HFFc6 (cell line): ENCODE results near the gene PLEKHD1. TPM values are rescaled to one million over a fixed set of nuclear protein-coding genes. Genes with fewer than 3 reads are reported as not detected.

ENCODE experiments used
- DNase-seq: peaks from one replicate; pipeline ENCODE4 v3.0.0-alpha.2; 2018
- H3K27ac Mint-ChIP-seq: 2 replicates; pipeline ENCODE4 v1.8.0; 2020; ENCODE audit warnings: mild to moderate bottlenecking, mixed read lengths
- H3K27me3 Mint-ChIP-seq: 2 replicates; pipeline ENCODE4 v1.8.0; 2021; ENCODE audit warnings: mild to moderate bottlenecking, moderate library complexity, mixed read lengths; ENCODE audit not compliant: insufficient read depth
- H3K36me3 Mint-ChIP-seq: 2 replicates; pipeline ENCODE4 v1.8.0; 2021; ENCODE audit warnings: low read depth, mixed read lengths
- H3K4me1 Mint-ChIP-seq: 2 replicates; pipeline ENCODE4 v1.8.0; 2020; ENCODE audit warnings: low read depth, mixed read lengths
- H3K4me3 Mint-ChIP-seq: 2 replicates; pipeline ENCODE4 v1.8.0; 2020; ENCODE audit warnings: mild to moderate bottlenecking, moderate library complexity, mixed read lengths
- H3K9me3 Mint-ChIP-seq: 2 replicates; pipeline ENCODE4 v1.8.0; 2020; ENCODE audit warnings: mild to moderate bottlenecking, mixed read lengths
- total RNA-seq, 6 experiments: library from RNA; stranded (reverse); fragmentation: NEBNext Ultra II Directional; extraction: Animal tissue kit (Norgen Biotek cat#: 25700); gene quantifications; 2 replicates in 1 of 6; 3 replicates in 5 of 6; pipeline ENCODE4 v1.2.3, GENCODE V29; 2021
- TF ChIP-seq, protein P1 (sequence below): fragments of 200-600 bp; sonication (generic); IDR thresholded peaks from 2 replicates; pipeline ENCODE4 v1.5.0; 2021; ENCODE audit warnings: antibody characterized with exemption, mild to moderate bottlenecking

PLEKHD1 gene
- total RNA-seq, 6 experiments from 2014 or later = 0.06 TPM; not detected in 5

DNA sequence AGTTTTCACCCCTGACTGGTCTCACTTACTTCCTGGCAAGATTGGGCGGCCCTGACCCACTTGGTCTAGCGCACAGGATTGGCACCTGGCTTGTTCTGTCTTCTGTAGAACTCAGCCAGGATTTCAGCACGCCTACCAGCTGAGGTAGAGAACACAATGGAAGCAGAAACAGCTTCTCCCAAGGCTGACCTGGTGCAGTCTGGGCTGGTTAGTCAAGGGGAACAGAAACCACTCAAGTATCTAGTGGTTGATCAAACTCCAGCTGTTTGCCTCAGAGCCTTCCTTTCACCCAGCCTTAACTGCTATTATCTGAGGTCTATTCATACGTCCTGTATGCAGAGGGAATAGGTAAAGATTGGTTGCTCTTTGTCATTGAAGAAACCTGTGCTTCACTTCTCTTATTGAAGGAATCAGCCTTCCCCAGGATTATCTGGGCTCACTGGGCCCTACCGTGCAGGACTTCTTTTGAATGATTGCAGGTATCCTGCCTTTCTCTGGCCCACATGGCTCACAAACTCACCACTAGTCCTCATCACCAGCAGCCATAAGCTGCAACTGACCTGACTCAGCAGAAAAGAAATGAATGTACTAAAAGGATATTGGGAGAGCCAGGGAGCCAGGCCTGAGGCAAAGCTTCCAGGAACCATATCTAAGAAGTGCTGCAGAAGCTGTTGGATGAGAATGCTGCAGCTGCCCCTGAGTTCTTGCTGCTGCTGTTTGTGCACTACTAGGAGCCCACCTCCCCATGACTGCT, 2.5 kb upstream of the PLEKHD1 start:
- H3K36me3 Mint-ChIP-seq = no peaks in the 10 kb centered on the region
- H3K27ac Mint-ChIP-seq = no peak overlapping the region
- TF ChIP-seq, protein P1, sequence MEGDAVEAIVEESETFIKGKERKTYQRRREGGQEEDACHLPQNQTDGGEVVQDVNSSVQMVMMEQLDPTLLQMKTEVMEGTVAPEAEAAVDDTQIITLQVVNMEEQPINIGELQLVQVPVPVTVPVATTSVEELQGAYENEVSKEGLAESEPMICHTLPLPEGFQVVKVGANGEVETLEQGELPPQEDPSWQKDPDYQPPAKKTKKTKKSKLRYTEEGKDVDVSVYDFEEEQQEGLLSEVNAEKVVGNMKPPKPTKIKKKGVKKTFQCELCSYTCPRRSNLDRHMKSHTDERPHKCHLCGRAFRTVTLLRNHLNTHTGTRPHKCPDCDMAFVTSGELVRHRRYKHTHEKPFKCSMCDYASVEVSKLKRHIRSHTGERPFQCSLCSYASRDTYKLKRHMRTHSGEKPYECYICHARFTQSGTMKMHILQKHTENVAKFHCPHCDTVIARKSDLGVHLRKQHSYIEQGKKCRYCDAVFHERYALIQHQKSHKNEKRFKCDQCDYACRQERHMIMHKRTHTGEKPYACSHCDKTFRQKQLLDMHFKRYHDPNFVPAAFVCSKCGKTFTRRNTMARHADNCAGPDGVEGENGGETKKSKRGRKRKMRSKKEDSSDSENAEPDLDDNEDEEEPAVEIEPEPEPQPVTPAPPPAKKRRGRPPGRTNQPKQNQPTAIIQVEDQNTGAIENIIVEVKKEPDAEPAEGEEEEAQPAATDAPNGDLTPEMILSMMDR = no peak
- H3K27me3 Mint-ChIP-seq = peaks cover 43% of the 10 kb centered on the region
- no peaks in the 10 kb centered on the region for H3K9me3 Mint-ChIP-seq
- no peak overlapping the region for H3K4me3 Mint-ChIP-seq
- no peaks in the 10 kb centered on the region for H3K4me1 Mint-ChIP-seq
- no peak for DNase-seq

DNA sequence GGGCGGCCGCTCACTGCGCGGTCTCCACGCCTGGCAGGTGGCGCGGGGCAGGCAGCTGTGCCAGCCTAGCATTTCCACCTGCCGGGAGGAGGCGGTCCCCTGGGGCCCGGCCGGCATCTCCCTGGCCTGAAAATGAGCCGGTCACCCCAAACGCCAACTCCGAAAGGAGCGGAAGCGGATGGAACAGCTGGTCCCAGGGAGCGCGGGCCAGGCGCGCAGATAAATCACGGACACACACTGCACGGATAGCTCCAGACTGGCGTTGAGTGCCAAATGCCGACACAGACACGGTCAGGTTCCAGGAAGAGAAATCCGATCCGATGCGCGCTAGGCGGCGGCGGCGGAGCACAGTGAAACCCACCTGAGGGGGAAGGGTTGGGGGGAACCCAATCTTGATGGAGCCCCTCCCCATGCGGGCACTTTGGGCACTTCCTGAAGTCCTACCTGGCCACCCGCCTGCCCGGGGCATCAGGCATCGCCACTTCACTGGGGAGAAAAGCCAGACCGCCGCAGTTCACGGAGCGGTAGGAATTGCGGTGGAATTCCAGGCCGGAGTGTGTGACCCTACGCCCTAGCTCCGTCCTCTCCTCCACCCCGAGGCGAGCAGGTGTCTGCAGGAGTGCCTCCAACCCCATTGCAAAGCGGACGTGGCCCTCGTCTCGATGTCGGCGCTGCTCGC, 624 bp upstream of the PLEKHD1 start:
- H3K36me3 Mint-ChIP-seq = no peaks in the 10 kb centered on the region
- no peak overlapping the region for H3K4me3 Mint-ChIP-seq
- H3K27me3 Mint-ChIP-seq = peaks cover 49% of the 10 kb centered on the region
- no peak overlapping the region for H3K27ac Mint-ChIP-seq
- no peaks in the 10 kb centered on the region for H3K9me3 Mint-ChIP-seq
- no peaks in the 10 kb centered on the region for H3K4me1 Mint-ChIP-seq
- DNase-seq = no peak
- TF ChIP-seq, protein P1 = no peak

DNA sequence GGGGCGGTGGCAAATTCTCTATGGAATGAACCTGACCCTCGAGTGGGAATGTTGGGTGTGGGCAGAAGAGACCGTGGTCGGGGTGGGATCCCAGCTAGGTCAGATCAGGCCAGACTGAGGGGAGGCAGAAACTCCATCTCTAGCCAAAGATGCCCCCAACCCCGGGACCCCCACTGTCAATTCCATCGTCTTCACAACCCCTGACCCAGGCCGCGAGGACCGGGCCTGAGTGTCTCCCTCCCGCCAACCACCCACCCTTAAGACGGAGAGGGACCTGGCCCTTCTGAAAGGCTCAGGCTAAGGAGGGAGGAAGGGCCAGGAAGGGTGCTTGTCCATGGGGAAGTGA, 760 bp downstream of the PLEKHD1 start:
- DNase-seq = no peak
- Mint-ChIP-seq H3K9me3 (no peaks in the 10 kb centered on the region), H3K27ac (no peak overlapping the region), H3K4me3 (no peak overlapping the region), H3K4me1 (no peaks in the 10 kb centered on the region), H3K36me3 (no peaks in the 10 kb centered on the region), H3K27me3 (peaks cover 55% of the 10 kb centered on the region)
- TF ChIP-seq, protein P1 = no peak

DNA sequence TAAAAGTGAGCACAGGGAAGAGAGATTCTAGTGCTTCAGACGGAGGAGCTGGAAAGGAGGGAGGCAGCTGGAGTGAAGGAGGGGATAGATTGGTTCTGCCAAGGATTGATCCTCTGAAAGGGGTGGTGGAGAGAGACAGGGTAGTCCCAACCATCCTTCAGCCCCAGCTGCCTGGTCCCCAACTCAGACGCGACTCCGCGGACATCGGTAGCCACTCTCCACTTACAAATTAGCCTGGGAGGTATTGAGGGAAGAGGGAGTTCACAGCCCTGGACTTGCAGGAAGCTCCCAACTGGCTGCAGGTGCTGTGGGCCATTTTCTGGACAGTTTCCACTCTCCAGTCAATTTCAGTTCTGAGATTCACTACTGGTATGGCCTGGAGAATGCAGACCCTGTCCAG, 1.2 kb downstream of the PLEKHD1 start:
- no peaks in the 10 kb centered on the region for H3K36me3 Mint-ChIP-seq
- no peak overlapping the region for H3K4me3 Mint-ChIP-seq
- no peaks in the 10 kb centered on the region for H3K9me3 Mint-ChIP-seq
- TF ChIP-seq, protein P1 = no peak
- no peaks in the 10 kb centered on the region for H3K4me1 Mint-ChIP-seq
- peaks cover 58% of the 10 kb centered on the region for H3K27me3 Mint-ChIP-seq
- no peak overlapping the region for H3K27ac Mint-ChIP-seq
- DNase-seq = no peak

DNA sequence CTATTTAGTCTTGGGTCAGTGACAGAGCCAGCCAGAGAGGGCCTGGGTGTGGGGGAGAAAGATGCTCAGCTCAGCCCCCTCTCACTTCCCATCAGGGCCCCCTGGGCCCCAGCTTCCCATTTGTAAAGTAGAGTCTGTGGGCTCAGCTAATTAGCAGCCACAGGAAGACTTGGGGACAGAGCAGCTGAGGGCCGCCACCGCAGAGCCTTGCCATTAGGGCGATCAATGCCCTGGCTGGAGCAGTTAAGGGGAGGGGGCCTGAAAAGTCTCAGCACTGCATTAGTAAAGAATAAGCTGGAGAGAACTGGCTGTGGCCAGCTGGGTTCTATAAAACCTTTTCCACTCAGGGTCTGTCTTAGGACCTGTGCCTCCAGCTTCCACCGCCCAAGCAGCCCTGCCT, 2.7 kb downstream of the PLEKHD1 start:
- H3K4me1 Mint-ChIP-seq = no peaks in the 10 kb centered on the region
- DNase-seq = no peak
- no peaks in the 10 kb centered on the region for H3K36me3 Mint-ChIP-seq
- H3K9me3 Mint-ChIP-seq = no peaks in the 10 kb centered on the region
- H3K4me3 Mint-ChIP-seq = no peak overlapping the region
- peaks cover 58% of the 10 kb centered on the region for H3K27me3 Mint-ChIP-seq
- no peak overlapping the region for H3K27ac Mint-ChIP-seq
- TF ChIP-seq, protein P1 = no peak
